WERI-Rb-1 (cell line): ENCODE data around the gene MAGI1.

Source experiments
- DNase-seq: peaks from one replicate; pipeline ENCODE4 v3.0.0-alpha.2; 2020
- H3K27ac ChIP-seq: fragments of 250-450 bp; sonication (Bioruptor Pico); 2 replicates; pipeline ENCODE4 v1.5.1; 2020; ENCODE audit warnings: mild to moderate bottlenecking, moderate library complexity
- H3K27me3 ChIP-seq: fragments of 250-450 bp; sonication (Bioruptor Pico); 2 replicates; pipeline ENCODE4 v1.5.1; 2021; ENCODE audit warnings: mild to moderate bottlenecking, low read depth, moderate library complexity; ENCODE audit not compliant: insufficient read depth, severe bottlenecking
- H3K36me3 ChIP-seq: fragments of 250-450 bp; sonication (Bioruptor Pico); 2 replicates; pipeline ENCODE4 v1.5.1; 2020; ENCODE audit warnings: mild to moderate bottlenecking, moderate library complexity
- H3K4me3 ChIP-seq: 2 replicates; pipeline ENCODE4 v1.5.1; 2011; ENCODE audit warnings: low read depth, mild to moderate bottlenecking, control low read depth, low read length
- H3K9me3 ChIP-seq: fragments of 250-450 bp; sonication (Bioruptor Pico); 2 replicates; pipeline ENCODE4 v1.5.1; 2021; ENCODE audit warnings: mild to moderate bottlenecking, moderate library complexity; ENCODE audit not compliant: severe bottlenecking
- TF ChIP-seq, protein P1 (sequence below): IDR thresholded peaks from 2 replicates; pipeline ENCODE4 v1.5.1; 2011; ENCODE audit warnings: low read depth, mild to moderate bottlenecking, control low read depth, inconsistent platforms, low read length

Gene MAGI1

GRCh38 chr3:65948841-65949573 lies 89.7 kb downstream of the MAGI1 start:
- DNase-seq = no peak
- H3K27ac ChIP-seq = no peak overlapping the region
- H3K4me3 ChIP-seq = no peak overlapping the region
- no peaks in the 10 kb centered on the region for H3K36me3 ChIP-seq
- no peaks in the 10 kb centered on the region for H3K27me3 ChIP-seq
- TF ChIP-seq, protein P1, sequence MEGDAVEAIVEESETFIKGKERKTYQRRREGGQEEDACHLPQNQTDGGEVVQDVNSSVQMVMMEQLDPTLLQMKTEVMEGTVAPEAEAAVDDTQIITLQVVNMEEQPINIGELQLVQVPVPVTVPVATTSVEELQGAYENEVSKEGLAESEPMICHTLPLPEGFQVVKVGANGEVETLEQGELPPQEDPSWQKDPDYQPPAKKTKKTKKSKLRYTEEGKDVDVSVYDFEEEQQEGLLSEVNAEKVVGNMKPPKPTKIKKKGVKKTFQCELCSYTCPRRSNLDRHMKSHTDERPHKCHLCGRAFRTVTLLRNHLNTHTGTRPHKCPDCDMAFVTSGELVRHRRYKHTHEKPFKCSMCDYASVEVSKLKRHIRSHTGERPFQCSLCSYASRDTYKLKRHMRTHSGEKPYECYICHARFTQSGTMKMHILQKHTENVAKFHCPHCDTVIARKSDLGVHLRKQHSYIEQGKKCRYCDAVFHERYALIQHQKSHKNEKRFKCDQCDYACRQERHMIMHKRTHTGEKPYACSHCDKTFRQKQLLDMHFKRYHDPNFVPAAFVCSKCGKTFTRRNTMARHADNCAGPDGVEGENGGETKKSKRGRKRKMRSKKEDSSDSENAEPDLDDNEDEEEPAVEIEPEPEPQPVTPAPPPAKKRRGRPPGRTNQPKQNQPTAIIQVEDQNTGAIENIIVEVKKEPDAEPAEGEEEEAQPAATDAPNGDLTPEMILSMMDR = no peak
- no peaks in the 10 kb centered on the region for H3K9me3 ChIP-seq

- H3K4me3 ChIP-seq = no peak overlapping the region
- TF ChIP-seq, protein P1 = no peak
- no peaks in the 10 kb centered on the region for H3K9me3 ChIP-seq
- H3K36me3 ChIP-seq = no peaks in the 10 kb centered on the region
- no peak for DNase-seq
- H3K27ac ChIP-seq = no peak overlapping the region
- no peaks in the 10 kb centered on the region for H3K27me3 ChIP-seq
Observed at GRCh38 chr3:65946438-65946837, 92.3 kb downstream of the MAGI1 start.

GRCh38 chr3:65945953-65946352 lies 92.8 kb downstream of the MAGI1 start:
- H3K27ac ChIP-seq = no peak overlapping the region
- H3K27me3 ChIP-seq = no peaks in the 10 kb centered on the region
- H3K9me3 ChIP-seq = no peaks in the 10 kb centered on the region
- no peak for DNase-seq
- H3K4me3 ChIP-seq = no peak overlapping the region
- TF ChIP-seq, protein P1 = no peak
- no peaks in the 10 kb centered on the region for H3K36me3 ChIP-seq

DNA sequence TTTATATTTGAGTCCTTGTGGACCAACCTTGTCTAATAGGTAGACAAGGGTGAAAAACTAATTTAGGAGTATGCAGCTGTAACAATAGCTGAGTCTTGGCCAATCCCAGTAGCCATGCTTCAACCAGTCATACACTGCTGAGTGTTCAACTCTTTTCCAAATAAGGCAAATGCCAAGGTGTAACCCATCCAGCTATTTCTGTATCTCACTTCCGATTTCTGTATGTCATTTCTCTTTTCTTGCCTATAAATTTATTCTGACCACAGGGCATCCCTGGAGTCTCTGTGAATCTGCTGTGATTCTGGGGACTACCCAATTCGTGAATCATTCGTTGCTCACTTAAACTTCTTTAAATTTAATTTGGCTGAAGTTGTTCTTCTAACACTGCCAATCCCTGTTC lies 93.2 kb downstream of the MAGI1 start:
- TF ChIP-seq, protein P1 = no peak
- no peak overlapping the region for H3K27ac ChIP-seq

DNA sequence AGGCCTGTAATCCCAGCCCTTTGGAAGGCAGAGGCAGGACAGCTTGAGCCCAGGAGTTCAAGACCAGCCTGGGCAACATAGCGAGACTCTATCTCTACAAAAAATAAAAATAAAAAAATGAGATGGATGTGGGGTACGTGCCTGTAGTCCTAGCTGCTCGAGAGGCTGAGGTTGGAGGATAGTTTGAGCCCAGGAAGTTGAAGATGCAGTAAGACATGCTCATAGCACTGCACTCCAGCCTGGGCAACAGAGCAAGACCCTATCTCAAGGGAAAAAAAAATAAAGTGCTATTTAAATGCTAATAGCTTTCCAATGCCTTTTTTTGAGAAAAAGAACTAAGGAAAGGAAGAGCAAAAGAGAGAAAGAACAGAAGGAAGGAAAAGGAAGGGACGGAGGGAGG lies 94.5 kb downstream of the MAGI1 start:
- Histone ChIP-seq H3K36me3 (no peaks in the 10 kb centered on the region), H3K9me3 (no peaks in the 10 kb centered on the region), H3K4me3 (no peak overlapping the region), H3K27me3 (no peaks in the 10 kb centered on the region), H3K27ac (no peak overlapping the region)
- no peak for DNase-seq
- TF ChIP-seq, protein P1 = no peak

More for the DNA sequence above, 93.2 kb downstream of the MAGI1 start:
- no peak overlapping the region for H3K4me3 ChIP-seq
- H3K9me3 ChIP-seq = no peaks in the 10 kb centered on the region
- no peak for DNase-seq
- H3K27me3 ChIP-seq = no peaks in the 10 kb centered on the region
- no peaks in the 10 kb centered on the region for H3K36me3 ChIP-seq

- Histone ChIP-seq H3K27me3 (no peaks in the 10 kb centered on the region), H3K9me3 (no peaks in the 10 kb centered on the region), H3K4me3 (no peak overlapping the region), H3K36me3 (no peaks in the 10 kb centered on the region), H3K27ac (no peak overlapping the region)
- TF ChIP-seq, protein P1 = no peak
- DNase-seq = no peak
Observed at GRCh38 chr3:65939801-65940246, 98.9 kb downstream of the MAGI1 start.
